ENCODE data around the gene FBRS. TPM values are rescaled to one million over a fixed set of nuclear protein-coding genes. Genes with fewer than 3 reads are reported as not detected.

The FBRS gene
- total and polyA plus RNA-seq, 11 donors = 16.3 to 38.3 (median 31.9) TPM

DNA sequence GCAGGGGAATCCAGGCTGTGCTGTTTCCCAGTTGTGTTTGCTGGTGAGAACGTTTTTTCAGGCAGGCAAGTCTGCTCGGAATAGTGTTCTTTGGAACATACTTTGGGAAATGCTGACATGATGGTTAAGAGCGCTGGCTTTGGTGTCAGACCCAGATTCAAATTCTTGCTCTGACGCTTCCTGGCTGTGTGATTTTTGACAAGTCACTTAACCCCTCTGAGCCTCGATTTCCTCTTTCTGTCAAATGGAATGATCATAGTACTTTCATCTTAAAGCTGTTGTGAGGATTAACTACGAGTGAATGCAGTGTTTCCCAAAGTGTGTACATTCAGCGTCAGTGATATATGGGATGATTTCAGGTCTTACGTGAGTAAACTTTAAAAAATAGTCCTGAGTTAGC lies 4.8 kb downstream of the FBRS start:
- intact Hi-C loops (cut with DNase I) = loop anchor here in 2 of 10 donors (5.0 kb wide), 1 partner anchor 34 kb away; the partner anchor contains the start of gene SRCAP (in 2 of the 2)
- ATAC-seq = no peak
- Histone ChIP-seq H3K27me3 (no peaks in the 10 kb centered on the region), H3K36me3 (peaks cover 0 to 79% (median 74%) of the 10 kb centered on the region in 9 donors), H3K4me3 (no peak overlapping the region), H3K9me3 (no peaks in the 10 kb centered on the region), H3K27ac (no peak overlapping the region), H3K4me1 (peaks cover 0 to 40% (median 34%) of the 10 kb centered on the region in 12 donors)
- WGBS, 4 donors = 84 to 90% (median 87%) methylated on average over 8 of the region's 8 CpGs
- DNase-seq = no peak
- TF ChIP-seq, protein P1, sequence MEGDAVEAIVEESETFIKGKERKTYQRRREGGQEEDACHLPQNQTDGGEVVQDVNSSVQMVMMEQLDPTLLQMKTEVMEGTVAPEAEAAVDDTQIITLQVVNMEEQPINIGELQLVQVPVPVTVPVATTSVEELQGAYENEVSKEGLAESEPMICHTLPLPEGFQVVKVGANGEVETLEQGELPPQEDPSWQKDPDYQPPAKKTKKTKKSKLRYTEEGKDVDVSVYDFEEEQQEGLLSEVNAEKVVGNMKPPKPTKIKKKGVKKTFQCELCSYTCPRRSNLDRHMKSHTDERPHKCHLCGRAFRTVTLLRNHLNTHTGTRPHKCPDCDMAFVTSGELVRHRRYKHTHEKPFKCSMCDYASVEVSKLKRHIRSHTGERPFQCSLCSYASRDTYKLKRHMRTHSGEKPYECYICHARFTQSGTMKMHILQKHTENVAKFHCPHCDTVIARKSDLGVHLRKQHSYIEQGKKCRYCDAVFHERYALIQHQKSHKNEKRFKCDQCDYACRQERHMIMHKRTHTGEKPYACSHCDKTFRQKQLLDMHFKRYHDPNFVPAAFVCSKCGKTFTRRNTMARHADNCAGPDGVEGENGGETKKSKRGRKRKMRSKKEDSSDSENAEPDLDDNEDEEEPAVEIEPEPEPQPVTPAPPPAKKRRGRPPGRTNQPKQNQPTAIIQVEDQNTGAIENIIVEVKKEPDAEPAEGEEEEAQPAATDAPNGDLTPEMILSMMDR (IDR thresholded peaks at IDR 0.05) = no peak
- no peak for TF ChIP-seq POLR2A (IDR thresholded peaks at IDR 0.05)

DNA sequence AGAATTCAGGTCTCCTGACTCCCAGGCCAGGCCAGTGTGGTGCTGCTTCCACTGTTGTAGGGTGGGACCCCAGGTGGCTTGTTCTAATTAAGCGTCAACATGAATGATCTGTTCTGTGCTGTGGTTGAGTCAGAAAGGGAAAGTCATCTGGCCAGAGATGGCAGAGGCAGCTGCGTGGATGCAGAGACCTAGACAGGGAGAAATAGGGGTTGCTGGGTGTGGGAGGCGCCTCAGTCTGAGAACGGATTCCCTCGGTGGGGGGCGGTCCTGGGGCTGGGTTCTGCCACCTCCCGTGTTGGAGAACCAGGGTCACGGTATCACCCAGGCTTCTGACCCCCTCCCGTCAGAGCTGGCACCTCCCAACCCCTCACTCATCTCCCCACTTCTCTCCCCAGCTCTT lies 5.6 kb downstream of the FBRS start:
- Histone ChIP-seq H3K4me3 (no peak overlapping the region), H3K4me1 (peaks cover 0 to 40% (median 34%) of the 10 kb centered on the region in 12 donors), H3K27ac (no peak overlapping the region), H3K36me3 (peaks cover 0 to 86% (median 81%) of the 10 kb centered on the region in 9 donors), H3K9me3 (no peaks in the 10 kb centered on the region), H3K27me3 (no peaks in the 10 kb centered on the region)
- intact Hi-C loops (cut with DNase I) = loop anchor here in 3 of 10 donors (2.0 to 5.0 kb wide), 2 partner anchors 29 to 33 kb away; partner anchors contain the start of gene SRCAP (in 2 of the 3)
- 76 to 87% (median 79%) methylated on average over 9 of the region's 9 CpGs for WGBS, 4 donors
- no peak for TF ChIP-seq POLR2A (IDR thresholded peaks at IDR 0.05)
- TF ChIP-seq, protein P1 (IDR thresholded peaks at IDR 0.05) = no peak
- ATAC-seq (no peak), DNase-seq (no peak)

DNA sequence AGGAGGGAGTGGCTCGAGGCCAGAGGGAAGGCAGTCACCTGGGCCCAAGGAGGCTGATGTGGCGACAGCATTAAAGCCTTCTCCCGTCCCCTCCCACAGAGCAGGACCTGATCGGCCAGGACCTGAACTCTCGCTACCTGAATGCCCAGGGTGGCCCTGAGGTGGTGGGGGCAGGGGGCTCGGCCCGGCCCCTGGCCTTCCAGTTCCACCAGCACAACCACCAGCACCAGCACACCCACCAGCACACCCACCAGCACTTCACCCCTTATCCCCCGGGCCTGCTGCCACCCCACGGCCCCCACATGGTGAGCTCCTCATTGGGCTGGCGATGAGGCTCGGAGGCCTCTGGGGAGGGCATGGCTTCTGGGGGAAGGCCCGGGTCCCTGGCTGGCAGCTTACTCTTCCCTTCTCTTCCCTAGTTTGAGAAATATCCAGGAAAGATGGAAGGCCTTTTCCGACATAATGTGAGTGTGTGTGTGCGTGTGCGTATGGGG lies 6.4 kb downstream of the FBRS start:
- intact Hi-C loops (cut with DNase I) = loop anchor here in 3 of 10 donors (2.0 to 5.0 kb wide), 2 partner anchors 28 to 33 kb away; partner anchors contain the start of gene SRCAP (in 2 of the 3)
- H3K4me1 ChIP-seq = peaks cover 0 to 40% (median 34%) of the 10 kb centered on the region in 12 donors

DNA sequence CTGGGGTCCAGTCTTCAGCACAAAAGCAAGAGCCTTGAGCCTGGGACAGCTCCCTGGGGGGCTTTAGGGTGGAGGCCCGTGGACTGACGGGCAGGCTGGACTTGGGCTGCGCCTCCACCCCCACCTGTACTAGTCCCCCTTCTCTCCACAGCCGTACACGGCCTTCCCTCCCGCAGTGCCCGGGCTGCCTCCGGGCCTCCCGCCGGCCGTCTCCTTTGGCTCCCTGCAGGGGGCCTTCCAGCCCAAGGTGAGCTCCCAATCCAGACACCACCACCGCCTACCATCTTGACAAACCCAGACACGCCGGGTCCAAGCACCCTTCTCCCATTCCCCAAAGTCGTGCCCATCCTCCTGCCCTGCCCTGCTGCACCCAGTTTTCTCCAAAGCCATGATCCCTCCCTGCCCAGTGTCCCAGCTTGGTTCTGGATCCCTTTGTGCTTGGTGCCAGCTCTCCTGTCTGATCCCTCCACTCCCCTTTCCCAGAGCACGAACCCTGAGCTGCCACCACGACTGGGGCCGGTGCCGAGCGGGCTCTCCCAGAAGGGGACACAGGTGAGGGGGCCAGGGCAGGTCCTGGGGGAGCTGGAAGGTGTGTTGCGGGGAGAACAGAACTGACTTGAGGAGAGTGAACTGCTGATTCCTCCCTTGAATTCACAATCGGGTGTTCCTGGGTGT lies 7.1 kb downstream of the FBRS start:
- Histone ChIP-seq H3K36me3 (peaks cover 0 to 100% (median 96%) of the 10 kb centered on the region in 9 donors), H3K9me3 (no peaks in the 10 kb centered on the region), H3K4me1 (peaks cover 0 to 36% (median 28%) of the 10 kb centered on the region in 12 donors), H3K27me3 (no peaks in the 10 kb centered on the region), H3K4me3 (no peak overlapping the region), H3K27ac (no peak overlapping the region)
- intact Hi-C loops (cut with DNase I) = loop anchor here in 1 of 10 donors (2.0 kb wide), 1 partner anchor 28 kb away; no protein-coding TSS in a partner anchor
- ATAC-seq = no peak
- no peak for TF ChIP-seq POLR2A (IDR thresholded peaks at IDR 0.05)
- TF ChIP-seq, protein P1 (IDR thresholded peaks at IDR 0.05) = no peak
- no peak for DNase-seq
- 83 to 88% (median 87%) methylated on average over 20 to 22 of the region's 22 CpGs for WGBS, 4 donors

More for the DNA sequence above, 6.4 kb downstream of the FBRS start:
- TF ChIP-seq, protein P1 (IDR thresholded peaks at IDR 0.05) = no peak
- no peak for TF ChIP-seq POLR2A (IDR thresholded peaks at IDR 0.05)
- 91 to 95% (median 91%) methylated on average over 11 to 15 of the region's 15 CpGs for WGBS, 4 donors
- Histone ChIP-seq H3K27me3 (no peaks in the 10 kb centered on the region), H3K9me3 (no peaks in the 10 kb centered on the region), H3K27ac (no peak overlapping the region), H3K36me3 (peaks cover 0 to 95% (median 90%) of the 10 kb centered on the region in 9 donors), H3K4me3 (no peak overlapping the region)
- DNase-seq (no peak), ATAC-seq (no peak)
